ENCODE data around the gene PRDM11. TPM values are rescaled to one million over a fixed set of nuclear protein-coding genes. Genes with fewer than 3 reads are reported as not detected.

The PRDM11 gene
- polyA plus RNA-seq, 3 donors: 2.8 to 7.5 (median 4.0) TPM

DNA sequence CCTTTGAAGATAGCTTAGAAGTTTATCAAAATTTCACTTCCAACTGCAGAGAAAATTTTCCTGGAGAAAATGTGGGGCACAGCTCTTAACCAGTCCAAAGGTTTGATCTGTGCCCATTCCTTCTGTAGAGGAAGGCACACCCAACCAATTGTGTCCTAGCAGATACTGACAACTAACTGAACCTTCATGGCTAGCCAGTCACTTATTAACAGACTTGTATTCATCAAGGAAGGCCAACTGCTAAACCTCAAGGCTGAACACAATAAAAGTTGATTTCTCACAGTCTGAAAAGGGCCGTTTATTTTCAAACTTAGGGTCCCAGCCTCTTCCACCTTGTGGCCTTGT lies 120.2 kb downstream of the PRDM11 start:
- 42 to 100% (median 82%) methylated on average over 1 of the region's 1 CpG for WGBS, 3 donors

DNA sequence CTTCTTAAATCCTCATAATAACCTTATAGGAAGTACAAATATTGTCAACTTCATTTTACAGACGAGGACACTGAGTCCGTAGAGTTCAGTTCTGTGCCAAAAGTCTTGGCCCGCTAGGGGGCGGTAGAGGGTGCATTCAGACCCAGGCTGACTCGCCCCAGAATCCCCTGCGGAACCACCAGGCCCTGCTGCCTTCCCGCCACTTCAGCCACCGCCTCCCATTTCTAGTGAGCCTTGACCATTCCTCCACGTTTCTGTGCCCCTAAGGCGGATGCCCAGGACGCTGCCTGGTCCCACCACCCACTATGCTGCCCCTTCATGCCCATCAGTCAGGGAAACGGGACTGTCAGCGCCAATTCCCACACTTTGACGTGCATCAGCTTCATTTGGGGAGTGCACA lies 120.6 kb downstream of the PRDM11 start:
- WGBS, 3 donors: 57 to 70% (median 62%) methylated on average over 14 of the region's 14 CpGs
- H3K27ac ChIP-seq (ENCODE audit: low read depth, low read length): no peak overlapping the region

More for the DNA sequence above, 120.2 kb downstream of the PRDM11 start:
- no peak overlapping the region for H3K27ac ChIP-seq (ENCODE audit: low read depth, low read length)

DNA sequence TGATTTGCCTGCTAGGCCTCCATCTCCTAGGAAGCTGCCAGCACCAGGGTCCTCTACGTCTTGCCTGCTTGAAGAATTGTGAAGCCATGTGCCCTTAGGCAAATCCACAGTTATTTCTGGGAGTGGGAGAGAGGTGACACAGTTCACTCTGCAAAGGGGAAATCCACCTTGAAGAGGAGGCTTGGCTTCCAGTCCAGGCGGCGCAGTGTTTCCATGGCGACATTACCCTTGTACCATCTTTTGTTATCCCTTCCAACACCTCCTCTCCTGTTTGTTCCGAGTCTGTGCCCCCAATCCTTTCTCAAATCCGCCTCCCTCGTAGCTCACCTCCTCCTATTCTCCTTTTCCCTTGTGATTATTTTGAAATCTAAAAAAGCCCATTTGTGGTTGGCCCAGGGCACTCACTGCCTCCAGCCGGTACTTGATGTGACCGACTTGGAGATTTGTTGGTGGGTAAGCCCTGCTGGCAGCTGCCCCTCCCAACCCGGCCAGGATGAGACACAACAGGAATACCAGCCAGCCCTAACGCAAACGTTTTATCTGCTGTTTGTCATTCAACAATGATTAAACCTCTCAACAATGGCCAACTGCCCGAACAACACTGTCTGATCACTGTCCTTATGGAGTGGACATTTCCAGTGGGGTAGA lies 121.3 kb downstream of the PRDM11 start:
- 58 to 80% (median 76%) methylated on average over 13 of the region's 13 CpGs for WGBS, 3 donors
- no peak overlapping the region for H3K27ac ChIP-seq (ENCODE audit: low read depth, low read length)

DNA sequence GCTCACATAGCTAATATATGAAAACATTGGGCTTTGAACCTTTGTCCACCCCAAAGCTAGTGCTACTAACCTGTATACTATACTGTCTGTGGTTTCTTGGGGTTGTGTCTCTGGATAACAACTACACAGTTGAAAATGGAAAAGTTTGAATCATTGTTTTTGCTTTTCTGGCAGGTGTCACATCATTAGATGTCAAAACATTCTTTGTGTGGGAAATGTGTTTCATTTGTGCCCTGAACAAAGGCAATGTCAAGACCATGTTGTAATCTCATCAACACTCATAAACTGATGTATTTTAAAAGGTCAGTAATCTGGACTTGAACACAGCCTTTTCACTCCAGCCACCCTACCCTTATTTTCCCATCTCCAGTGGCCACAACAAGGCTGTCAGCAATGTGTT lies 123.2 kb downstream of the PRDM11 start:
- H3K27ac ChIP-seq (ENCODE audit: low read depth, low read length): no peak overlapping the region

DNA sequence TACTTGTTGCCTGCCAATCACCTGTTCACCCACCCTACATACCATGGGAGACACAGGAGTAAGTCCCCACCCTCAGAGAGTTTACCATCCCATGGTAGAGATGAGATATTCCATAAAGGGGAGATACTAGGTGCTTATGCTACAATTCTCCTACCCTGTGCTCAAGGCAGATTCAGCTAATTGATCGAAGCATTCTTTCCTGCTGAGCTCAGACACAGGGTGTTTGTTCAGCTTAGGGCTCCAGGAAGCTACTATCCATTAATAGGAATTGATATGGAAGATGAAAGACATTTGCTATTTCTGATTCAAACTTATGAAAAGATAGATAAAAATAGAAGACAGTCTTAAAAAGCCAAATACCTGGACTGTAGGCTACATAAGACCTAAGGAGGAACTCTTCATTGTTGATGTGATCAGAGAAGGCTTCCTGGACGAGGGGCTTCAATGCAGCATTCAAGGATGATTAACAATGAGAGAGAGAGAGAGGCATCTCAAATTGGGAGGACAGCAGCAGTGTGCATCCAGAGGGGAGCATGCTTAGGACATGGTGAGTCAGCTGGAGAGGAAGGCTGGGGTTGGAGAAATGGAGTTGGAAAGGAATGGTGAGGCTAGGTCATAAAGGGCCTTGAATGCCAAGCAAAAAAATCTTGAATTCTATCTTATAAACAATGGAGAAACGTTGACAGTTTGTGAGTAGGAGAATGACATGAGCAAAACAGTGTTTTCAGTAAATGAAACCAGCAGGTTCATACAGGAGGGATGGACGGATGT lies 124.7 kb downstream of the PRDM11 start:
- 62 to 77% (median 75%) methylated on average over 4 of the region's 4 CpGs for WGBS, 3 donors
- H3K27ac ChIP-seq (ENCODE audit: low read depth, low read length): no peak overlapping the region

DNA sequence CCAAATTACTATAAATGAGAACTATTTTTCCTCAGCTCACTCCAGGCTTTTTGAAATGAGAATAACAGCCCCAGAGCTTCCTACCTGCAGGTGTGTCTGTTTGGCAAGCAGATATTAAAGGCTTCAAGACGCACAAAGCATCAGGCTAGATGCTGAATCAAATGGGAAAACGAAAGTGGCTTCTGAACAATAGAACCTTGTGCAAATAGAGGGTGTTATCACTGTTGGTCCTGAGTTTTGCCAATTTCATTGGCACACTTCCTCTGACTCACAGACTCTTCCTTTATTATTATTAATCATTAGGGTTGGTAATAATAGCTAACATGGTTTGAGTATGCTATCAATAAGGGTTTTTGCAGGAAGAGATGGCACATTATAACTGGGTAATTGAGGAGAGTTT lies 126.3 kb downstream of the PRDM11 start:
- WGBS, 3 donors: 34 to 72% (median 65%) methylated on average over 2 of the region's 2 CpGs
- no peak overlapping the region for H3K27ac ChIP-seq (ENCODE audit: low read depth, low read length)

DNA sequence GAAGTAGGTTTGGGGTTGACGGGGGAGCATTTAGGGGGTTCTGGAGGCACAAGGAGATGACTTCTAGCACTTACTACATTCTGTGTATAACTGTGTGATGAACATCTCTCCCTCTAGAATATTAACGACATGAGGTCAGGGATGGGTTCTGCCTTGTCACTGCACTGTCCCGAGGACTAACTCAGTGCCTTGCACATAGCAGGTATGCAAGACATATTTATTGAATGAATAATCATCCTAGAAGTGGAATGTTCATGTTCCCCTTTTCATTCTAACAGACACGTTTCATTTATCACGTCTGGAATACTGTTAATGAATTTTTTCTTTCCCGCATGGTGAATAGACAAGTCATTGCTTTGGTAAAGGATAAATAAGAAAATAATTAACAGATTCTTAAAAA lies 127.1 kb downstream of the PRDM11 start:
- H3K27ac ChIP-seq (ENCODE audit: low read depth, low read length): no peak overlapping the region
- 73 to 78% (median 75%) methylated on average over 6 of the region's 6 CpGs for WGBS, 3 donors

DNA sequence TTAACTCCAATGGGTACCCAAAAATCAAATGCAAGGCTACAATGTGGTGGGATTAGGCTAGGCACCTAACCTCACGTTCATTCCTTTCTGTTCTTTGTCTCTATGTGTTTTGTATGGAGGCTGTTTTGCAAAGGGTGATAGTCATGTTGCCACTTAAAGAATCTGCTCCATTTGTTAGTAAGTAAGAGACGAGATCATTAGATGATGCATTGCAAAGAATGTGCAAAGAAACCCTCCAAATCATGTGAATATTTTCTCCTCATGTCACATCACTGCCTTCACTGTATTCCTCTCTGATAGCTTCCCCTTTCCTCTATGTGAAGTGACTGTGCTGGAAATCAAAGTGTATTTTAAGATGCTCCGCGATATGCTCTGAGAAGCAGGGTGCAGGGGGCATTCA lies 127.8 kb downstream of the PRDM11 start:
- 65 to 83% (median 81%) methylated on average over 4 of the region's 4 CpGs for WGBS, 3 donors
- H3K27ac ChIP-seq (ENCODE audit: low read depth, low read length): no peak overlapping the region

DNA sequence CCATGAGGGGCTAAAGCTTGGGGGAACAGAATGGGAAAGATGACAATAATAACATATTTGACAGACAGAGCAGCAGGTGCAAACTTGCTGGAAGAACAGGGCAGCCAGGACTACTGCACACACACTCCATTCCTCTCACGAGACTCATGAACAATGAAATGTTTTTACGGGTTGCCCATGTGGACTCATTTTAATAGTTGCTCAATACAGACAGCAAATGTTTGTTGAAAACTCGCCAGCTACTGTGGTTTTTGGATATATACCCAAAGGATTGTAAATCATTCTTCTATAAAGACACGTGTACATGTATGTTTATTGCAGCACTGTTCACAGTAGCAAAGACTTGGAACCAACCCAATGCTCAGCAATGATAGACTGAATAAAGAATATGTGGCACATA lies 129.4 kb downstream of the PRDM11 start:
- H3K27ac ChIP-seq (ENCODE audit: low read depth, low read length): no peak overlapping the region
- 58 to 81% (median 68%) methylated on average over 4 of the region's 4 CpGs for WGBS, 3 donors

DNA sequence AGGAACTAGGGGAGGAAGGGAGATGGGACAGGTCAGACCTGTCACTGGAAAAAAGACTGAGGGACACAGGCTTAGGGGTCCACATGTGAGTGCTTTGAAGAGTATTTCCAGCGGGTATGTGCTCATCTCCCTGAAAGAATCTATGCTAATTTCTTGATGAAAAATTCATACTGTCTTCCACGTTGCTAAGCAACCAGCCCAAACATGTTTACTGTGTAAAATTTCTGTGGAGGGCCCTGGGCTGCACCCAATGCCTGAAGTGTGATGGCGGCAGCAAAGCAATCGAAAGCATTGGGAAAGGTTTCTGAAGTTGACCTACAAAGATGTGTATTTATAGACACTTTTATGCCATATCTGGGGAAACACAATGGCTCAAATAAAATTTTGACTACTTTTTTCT lies 132.3 kb downstream of the PRDM11 start:
- WGBS, 3 donors: 83 to 84% (median 83%) methylated on average over 4 of the region's 4 CpGs

DNA sequence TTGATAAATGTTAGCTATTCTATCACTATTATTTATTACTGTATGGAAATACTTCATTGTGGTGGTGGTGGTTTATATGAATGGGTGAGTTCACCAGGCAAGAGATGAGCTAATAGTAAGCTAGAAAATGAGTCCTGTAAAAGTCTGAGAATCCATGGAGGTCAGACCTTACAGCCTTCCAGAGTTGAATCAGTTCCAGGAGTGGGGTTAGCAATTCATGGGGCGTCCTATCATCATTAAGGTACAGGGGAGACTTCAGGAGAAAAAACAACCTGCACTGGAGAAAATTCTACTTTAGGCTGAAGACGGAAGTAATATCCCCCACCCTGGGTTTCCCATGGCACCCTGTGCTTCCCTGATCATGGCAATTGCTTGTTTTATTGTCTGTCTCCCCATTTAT lies 133.2 kb downstream of the PRDM11 start:
- WGBS, 3 donors: 87 to 98% (median 97%) methylated on average over 2 of the region's 2 CpGs
- H3K27ac ChIP-seq (ENCODE audit: low read depth, low read length): no peak overlapping the region

More for the DNA sequence above, 132.3 kb downstream of the PRDM11 start:
- H3K27ac ChIP-seq (ENCODE audit: low read depth, low read length): no peak overlapping the region

DNA sequence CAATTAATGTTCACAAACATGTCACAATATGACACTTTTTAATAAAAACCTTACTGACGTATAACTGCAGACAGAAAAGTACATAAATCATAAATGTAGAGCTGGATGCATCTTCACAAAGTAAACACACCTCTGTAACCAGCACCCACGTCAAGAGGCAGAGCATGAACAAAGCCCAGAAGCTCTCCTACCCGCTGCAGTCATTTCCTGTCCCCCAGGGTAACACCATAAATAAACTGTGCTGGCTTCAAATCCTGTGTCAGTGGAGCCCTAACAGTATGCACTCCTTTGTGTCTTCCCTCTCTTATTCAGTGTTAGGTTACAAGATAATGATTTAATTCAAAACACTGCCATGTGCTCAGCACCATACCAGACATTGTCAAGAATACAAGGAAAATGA lies 134.0 kb downstream of the PRDM11 start:
- H3K27ac ChIP-seq (ENCODE audit: low read depth, low read length): no peak overlapping the region
- 43 to 76% (median 52%) methylated on average over 3 of the region's 3 CpGs for WGBS, 3 donors

DNA sequence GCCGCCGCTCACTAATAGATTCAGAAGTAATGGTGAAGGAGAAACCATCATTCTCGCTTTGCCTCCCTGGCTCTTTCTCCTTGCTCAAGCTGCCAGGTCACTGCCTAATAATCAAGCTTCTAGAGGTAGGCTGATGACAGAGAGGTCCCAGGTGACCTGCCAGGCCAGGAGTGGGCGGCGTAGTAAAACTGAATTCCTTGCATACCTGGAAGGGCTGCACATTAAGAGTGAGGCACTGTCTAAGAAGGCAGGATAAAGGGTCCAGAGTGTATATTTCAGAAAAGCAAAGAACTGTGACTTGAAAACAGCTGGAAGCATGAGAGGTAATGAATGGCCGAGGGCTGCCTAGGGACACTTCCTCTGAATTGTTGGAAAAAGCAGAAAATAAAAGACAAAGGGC lies 135.6 kb downstream of the PRDM11 start:
- H3K27ac ChIP-seq (ENCODE audit: low read depth, low read length): no peak overlapping the region
- WGBS, 3 donors: 78 to 88% (median 87%) methylated on average over 6 of the region's 6 CpGs

Other genes starting within 250 kb of the PRDM11 start
- gene TP53I11, start 195.8 kb upstream of the PRDM11 start, polyA plus RNA-seq: 10 to 100 TPM; 39.4 to 75.9 (median 51.9) TPM
- gene SYT13, start 139.7 kb downstream of the PRDM11 start, polyA plus RNA-seq: 1 to 10 TPM in 1 of 3 donors, under 1 TPM in 1, not detected in 1; 0.33 to 2.5 TPM

Data from adipose tissue (tissue), 3 donors.